Breast epithelium (tissue), 3 donors: ENCODE results near the gene NRXN2.

ENCODE experiments used
- CTCF ChIP-seq, 3 donors: fragments of 450-650 bp; IDR thresholded peaks; one replicate each; pipeline ENCODE4 v1.5.1; 2016 to 2017; ENCODE audit warnings: antibody characterized with exemption in 3 of 3, mild to moderate bottlenecking in 3 of 3, moderate library complexity in 3 of 3
- POLR2A ChIP-seq: fragments of 450-650 bp; IDR thresholded peaks from one replicate; pipeline ENCODE4 v1.6.1; 2016; ENCODE audit warnings: antibody characterized with exemption, mild to moderate bottlenecking, moderate library complexity
- POLR2AphosphoS5 ChIP-seq, 3 donors: sonication (generic); formaldehyde crosslinking; IDR thresholded peaks; one replicate each; pipeline ENCODE4 v1.6.1; 2017; ENCODE audit warnings: antibody characterized with exemption in 3 of 3

GRCh38 chr11:64621283-64622019, 101.5 kb downstream of the NRXN2 start:
- TF ChIP-seq CTCF (IDR thresholded peaks at IDR 0.05) (no peak), POLR2A (no peak), POLR2AphosphoS5 (IDR thresholded peaks at IDR 0.05) (no peak)
